Fibroblast of skin of scalp (primary cell): Measurements from ENCODE around the gene COG5.

Experiments
- DNase-seq: peaks from one replicate; pipeline ENCODE4 v3.0.0-alpha.2; 2013

COG5 gene

DNA sequence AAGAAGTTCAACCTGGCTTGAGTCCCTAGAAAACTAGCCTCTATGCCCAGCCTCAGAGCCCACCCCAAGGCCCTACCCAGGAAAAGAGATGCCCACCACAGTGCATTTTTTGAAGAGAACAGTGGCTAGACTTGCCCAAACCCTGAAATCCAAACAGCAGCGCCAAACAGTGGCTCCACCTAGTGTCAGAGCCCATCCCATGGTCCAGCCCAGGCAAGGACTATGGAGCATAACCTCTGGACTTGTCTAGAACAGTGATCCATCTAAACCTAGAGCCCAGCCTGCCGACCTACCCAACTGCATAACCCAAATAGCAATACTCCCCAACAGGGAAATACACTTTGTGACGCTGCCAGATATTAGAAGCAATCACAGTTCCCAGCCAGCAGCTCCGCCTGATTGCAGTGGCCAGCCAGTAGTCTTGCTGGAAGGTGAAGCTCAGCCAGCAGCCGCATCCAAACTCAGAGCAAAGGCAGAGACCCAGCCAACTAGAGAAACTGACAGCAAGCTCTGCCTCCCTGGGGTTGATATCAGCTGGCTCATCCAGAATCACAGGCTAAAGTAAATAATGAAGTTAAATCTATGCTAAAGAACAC lies 350.4 kb downstream of the COG5 start:
- DNase-seq, result no peak

DNA sequence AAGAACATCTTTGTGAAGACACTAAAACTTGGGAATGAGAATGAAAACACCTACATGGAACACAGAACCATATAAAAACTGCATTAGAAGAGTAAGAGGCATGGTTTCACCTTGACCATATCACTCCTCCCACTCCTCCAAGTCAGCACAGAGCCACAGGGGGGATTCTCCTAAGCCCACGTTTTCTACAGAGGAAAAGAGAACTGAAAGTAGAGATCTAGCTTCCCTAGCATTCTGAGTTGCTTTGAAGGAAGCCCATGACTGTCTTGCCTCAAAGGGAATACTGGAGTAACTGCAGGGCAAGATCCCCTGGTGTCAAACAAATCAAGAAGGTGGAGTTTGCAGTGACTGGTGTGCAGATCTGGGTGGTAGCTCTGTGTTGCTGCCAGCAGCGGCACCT lies 351.0 kb downstream of the COG5 start:
- DNase-seq, result no peak

DNA sequence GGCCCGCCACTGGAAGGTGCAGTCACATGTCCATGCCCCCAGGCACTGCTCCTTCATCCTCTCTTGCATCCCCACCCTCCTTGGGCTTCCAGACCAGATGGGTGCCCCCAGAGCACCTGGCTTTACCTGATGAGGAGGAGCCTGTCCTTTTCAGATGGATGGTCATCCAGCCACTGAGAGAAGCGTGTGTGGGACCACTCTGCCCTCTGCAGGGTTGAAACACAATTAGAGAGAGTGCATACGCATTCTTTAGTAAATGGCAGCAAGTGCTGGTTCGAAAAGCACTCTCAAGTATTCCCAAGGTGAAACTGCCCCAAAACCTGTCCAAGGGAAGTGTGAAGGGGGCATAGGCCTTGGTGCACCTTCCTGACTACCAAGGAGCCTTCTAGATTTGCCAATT lies 353.3 kb downstream of the COG5 start:
- no peak for DNase-seq

DNA sequence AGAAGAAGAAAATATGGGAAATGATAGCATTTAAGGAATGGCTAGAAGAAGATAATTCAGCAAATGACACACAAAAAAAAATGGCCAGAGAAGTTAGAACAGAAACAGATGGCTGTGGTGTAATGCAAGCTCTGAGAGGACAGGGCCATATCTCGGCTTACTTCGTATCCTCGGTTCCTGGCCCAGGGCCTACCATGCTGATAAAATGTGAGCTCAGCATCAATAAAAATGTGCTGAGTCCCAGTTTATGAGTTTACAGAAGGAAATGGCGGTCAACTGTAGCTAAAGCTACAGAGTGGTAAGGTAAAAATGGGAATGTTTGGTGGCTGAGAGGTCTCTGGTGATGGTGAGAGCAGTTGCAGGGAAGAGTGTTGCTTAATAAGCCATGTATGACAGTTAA lies 354.2 kb downstream of the COG5 start:
- no peak for DNase-seq

DNA sequence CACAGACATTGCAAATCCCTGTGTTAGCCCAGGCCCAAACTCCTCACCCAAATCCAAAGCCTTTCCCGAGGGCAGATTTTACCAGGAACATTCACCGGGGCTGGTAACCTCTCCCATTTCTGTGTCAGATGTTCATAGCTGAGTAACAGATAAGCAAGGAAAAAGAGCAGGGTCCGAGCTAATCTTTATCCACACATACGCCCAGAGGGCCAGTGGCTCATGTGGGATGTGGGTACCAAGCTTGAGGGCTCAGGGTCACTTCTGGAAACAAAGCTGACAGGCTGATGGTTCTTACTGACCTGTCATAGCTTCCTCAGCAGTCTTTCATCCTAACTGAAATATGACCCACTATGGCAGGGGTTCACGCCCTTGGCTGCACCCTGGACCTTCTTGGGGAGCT lies 355.2 kb downstream of the COG5 start:
- DNase-seq, result no peak

DNA sequence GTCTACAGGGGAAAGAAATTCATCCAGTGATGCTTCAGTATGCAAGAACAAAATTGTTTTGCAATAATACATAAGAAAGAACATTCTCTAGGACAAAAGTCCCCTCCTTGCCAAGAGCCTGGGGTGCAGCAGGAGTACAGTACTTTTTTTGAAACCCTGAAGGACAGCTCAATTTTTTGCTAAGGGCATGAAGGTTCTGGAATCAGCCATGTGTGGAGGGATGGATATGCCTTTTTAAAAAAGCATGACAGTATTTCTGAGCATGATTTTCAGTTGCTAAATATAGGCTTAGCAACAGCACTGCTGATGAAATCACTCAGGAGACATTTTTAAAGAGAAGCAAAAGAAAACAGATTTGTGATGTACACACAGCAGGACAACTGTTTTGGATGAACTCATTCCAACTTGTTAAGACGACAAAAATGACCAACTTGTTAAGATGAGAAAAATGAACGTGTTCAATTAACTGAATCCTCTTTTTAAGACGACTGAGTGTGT lies 355.6 kb downstream of the COG5 start:
- peak; percentile 73 for DNase-seq

DNA sequence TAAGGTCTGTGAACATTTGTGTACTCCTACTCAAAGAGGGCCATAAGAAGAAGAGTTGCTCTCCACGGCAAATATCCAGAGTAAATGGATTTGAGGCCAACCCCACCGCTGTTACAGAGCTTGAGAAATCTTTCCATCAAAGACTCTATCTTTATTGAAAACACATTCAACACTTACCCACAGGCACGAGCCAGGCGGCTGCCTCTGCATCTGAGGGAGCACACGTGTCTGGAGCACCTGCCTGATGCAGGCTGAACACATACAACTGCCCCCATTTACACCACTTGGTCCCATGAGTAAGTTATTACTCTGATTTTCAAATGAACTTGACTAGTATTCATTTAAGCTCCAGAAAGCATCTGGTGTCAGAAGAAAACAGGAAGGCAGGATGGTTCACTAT lies 356.3 kb downstream of the COG5 start:
- DNase-seq, result no peak

DNA sequence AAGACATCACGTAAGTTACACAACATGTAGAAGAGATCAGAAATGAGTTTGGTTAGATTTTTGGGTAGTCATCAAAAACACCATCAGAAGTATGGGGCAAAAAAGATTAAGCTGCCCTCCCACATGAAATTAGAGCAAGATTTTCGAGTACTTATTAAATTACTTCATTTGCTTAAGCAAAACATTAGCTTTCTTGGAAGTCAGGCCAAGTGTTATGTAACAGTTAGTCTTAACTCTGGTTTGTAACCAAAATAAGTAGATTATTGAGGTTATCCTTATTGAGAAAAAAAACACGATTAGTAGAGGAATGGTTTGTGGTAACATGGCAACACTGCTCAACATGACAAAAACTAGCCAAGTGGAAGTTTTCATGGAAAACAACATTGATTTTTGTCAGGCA lies 357.0 kb downstream of the COG5 start:
- DNase-seq, result no peak

DNA sequence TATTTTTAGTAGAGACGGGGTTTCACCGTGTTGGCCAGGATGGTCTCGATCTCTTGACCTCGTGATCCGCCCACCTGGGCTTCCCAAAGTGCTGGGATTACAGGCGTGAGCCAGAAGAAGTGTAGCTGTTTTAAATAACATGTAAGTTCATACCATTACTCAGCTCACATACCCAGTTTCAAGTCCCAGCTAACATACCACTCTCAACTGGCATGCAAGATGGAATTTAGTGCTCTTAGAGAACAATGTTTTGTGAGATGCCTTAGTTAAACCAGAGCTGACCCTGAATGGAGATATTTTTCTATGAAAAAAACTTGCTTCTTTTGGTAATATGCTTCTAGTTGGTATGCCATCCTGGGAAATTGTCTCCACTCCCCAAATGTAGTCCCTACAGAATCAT lies 357.6 kb downstream of the COG5 start:
- peak; percentile 31 for DNase-seq

DNA sequence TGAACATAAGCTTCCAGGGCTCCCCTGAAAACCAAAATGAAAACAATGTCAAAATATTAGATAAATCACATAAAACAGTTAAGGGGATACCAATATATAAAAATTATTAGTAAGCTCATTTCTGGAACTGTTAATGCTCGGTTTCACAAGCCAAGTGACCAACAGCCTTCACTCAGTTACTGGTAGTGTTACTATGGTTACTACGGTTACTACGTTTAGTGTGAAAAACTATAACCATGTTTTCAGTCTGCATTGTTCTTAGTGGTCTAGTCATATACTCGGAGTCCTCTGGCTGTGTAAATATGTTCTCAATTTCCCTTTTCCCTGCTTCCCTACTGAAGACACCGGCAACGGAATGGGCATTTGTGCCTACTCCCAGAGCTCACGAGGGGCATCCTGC lies 360.1 kb downstream of the COG5 start:
- no peak for DNase-seq

DNA sequence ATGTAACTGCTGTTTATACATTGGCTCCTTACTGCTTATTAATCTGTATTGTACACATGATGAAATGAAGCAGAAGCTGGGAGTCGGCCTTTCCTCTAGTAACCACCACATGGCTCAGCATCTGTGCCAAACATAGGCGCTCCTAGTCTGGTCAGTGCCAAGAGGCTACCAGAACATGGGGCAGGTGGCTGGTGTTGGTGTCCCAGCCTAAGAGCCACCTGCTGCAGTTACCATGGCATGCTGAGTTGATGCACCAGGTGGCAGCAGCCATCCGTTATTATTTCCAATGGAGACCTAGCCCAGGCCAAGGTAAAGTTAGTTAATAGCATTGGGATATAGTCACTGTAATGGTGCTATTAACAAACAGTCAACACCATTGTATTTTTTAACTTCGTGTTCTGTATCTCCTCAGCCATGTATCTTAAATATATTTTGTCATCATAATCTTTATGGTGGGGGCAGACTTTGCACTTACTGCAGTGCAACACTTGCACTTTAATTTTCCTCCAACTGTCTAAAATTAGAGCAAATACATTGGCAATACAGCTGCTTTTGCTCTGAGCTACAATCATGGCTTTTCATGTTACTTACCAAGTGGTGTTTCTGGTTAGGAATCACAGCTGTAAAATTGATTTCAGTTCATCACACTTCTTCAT lies 361.8 kb downstream of the COG5 start:
- peak; percentile 28 for DNase-seq

DNA sequence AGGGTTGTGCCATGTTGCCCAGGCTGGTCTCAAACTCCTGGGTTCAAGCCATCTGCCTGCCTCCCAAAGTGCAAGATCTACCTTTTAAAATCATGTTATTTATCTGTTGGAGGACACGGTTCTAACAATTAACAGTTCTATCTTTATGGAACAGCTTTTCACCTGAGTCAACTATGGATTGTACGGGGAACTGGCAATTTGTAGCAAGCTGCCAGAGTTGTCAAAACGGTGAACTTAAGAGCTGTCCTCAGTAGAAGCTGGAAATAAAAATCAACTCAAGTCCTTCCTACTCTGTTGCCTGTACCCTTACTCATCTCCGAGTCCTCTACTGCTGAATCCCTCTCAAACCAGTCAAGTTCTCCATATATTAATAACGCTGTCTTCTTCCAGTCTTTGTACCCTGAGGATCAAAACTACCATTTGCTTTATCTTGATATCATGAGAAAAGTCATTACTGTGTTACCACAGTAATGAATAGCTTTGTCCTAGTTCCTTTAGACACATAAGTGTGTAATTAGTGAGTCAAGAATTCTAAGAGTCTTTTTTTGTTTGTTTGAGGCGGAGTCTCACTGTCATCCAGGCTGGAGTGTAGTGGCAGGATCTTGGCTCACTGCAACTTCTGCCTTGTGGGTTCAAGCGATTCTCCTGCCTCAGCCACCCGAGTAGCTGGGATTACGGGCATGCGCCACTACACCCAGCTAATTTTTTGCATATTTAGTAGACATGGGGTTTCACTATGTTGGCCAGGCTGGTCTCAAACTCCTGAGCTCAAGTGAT lies 366.7 kb downstream of the COG5 start:
- DNase-seq, result no peak

DNA sequence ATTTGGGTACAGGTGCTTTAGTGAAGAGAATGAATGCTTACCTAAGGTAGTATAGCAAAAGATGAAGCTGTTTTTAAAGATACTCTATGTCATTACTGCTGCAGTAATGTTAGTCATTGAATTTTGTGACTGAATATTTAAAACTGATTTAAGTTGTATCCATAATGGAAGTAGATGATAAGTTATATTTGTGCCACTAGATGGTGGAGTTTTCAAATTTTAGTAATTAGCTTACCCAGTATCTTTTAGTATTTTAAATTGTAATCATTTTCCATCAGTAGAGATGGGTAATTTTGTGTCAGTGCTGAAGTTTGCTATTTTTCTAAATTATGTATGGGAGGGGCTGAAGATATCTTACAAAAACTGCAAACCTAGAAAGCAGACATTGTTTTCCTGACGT lies 369.7 kb downstream of the COG5 start:
- DNase-seq, result no peak

DNA sequence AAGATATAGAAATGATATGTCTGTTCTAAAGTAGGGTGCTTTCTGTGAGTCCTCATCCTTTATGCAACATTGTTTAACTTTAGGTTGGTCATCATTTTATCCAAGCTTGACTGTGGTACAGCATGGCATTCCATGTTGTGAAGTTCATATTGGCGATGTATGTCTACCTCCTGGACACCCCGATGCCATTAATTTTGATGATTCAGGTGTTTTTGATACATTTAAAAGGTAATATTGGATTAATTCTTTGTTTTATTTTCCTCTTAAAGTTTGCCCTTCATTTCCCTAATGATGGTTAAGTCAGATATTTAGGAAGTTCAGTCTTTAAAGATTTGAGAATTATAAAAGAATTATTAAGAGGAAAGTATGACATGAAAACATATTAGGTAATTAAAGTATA lies 373.6 kb downstream of the COG5 start:
- no peak for DNase-seq

DNA sequence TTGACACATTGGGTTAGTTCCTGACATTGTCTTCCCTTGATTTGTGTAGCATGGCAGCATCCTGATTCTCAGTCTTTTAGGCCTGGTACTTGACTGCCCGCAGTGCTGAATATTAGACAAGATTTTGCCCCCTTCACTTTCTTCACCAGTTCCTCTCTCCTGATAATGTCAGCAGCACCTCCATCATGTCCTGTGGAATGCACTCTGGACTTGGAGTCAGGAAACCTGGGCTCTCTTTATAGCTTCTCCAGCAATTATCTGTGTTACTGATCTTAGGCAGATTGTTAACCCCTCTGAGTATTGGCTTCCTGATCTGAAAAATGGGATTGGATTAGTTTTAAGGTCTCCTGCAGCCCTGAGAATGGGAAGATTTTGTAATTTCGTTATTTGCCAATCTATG lies 375.9 kb downstream of the COG5 start:
- no peak for DNase-seq

DNA sequence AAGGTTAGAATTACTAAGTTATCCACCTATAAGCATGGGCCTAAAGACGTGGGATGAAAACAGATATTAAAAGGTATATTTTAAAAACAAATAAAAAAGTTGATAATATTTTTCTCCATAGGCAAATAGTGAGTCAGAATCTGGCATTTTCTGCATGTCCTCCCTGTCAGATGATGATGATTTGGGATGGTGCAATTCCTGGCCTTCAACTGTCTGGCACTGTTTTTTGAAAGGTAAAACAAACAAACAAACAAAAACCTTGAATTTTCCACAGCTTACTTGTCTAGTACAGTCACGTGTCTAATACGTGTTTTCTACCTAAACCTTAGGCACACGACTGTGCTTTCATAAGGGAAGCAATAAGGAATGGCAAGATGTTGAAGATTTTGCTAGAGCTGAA lies 377.5 kb downstream of the COG5 start:
- DNase-seq, result no peak

DNA sequence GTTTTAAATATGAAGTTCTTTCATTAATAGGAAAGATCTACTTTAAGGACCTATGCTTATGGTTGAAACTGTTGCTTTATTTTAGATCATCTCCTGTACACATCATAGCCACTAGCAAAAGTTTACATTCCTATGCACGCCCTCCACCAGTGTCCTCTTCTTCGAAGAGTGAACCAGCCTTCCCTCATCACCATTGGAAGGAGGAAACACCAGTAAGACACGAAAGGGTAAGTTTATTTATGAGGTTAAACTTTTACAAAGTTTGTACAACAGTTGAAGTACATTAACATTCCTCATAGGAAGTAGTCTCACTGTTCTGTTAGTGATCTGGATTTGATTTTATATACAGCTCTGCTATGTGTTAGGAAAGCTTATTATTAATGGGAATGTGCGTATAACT lies 378.0 kb downstream of the COG5 start:
- no peak for DNase-seq

DNA sequence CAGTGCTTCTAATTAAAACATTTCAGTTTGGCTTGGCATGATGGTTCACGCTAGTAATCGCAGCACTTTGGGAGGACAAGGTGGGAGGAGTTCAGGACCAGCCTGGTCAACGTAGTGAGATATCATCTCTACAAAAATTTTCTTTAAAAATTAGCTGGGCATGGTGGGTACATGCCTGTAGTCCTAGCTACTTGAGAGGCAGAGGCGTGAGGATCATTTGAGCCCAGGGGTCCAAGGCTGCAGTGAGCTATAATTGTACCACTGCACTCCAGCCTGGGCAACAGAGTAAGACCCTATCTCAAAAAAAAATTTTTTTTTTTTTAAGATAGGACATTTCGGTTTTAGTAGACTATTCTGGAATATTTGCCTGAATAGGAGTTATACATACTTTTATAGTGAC lies 382.5 kb downstream of the COG5 start:
- DNase-seq, result no peak

DNA sequence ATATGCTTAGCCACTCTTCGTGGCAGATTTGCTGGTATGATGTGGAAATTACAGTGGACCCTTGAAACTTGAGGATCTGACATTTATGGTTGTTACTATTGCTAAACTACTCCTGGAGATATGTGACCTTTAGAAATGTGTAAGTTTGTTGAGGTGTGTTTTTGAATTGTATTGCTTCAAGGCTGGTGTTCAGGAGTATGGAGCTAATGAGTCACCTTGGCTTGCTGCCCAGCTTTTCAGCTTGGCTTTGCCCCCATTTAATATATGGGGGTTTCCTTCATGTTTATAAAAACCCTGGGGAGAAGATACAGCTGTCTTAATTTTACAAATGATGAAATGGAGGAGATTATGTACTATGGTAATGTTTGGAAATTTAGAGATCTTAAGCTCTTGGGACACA lies 383.3 kb downstream of the COG5 start:
- peak; percentile 62 for DNase-seq

DNA sequence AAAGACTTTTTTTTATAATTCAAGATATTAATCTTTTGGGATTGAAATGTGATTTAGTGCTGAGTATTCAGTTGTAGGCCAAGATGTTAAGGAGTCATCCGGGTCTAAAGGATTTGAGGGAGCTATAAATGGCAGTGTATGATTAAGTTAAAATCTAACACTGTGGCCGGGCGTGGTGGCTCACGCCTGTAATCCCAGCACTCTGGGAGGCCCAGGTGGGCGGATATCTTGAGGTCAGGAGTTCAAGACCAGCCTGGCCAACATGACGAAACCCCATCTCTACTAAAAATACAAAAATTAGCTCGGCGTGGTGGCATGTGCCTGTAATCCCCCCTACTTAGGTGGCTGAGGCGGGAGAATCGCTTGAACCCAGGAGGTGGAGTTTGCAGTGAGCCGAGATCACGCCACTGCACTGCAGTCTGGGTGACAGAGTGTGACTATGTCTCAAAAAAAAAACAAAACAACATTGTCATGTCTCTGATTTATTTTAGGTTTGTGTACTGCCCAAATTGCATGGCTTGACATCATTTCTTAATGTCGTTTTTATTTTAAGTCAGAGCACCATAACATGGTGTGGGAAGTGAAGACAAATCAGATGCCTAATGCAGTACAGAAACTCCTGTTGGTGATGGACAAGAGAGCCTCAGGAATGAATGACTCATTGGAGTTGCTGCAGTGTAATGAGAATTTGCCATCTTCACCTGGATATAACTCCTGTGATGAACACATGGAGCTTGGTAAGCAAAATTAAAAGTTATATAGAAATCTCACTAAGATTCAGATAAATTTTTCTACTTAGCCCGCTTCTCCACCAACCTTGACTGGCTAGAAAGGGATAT lies 384.2 kb downstream of the COG5 start:
- peak; percentile 13 for DNase-seq

DNA sequence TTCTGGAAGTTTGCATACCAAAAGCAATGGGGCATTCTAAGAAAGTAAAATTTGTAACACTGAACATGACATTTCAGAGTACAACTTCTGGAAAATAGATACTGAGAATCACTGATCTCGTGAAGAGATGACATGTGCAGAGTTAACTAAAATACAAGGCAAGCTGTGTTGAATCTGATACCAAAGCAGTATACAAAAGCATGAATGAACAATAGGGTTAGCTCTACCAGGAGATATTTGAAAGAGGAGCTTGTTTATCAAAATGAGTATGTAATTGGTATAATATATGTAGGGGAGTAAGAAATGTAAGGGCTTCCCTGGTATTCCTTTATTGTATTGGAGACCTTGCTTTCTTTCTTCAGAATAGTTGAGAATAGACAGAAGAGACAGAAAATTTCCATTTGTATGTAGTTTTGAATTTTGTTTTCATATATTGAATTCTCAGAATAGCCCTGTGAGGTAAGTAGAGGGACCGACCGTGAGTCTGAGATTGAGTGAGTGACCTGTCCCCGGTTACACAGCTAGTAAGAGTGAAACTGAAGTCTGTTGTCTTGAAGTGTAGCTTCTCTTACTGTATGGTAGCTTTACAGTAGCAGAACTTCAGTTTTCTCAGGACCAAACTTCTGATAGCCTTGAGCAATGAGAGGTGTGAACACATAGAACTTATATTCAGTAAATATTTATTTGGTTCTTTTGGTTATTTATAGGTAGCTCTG lies 389.9 kb downstream of the COG5 start:
- no peak for DNase-seq

DNA sequence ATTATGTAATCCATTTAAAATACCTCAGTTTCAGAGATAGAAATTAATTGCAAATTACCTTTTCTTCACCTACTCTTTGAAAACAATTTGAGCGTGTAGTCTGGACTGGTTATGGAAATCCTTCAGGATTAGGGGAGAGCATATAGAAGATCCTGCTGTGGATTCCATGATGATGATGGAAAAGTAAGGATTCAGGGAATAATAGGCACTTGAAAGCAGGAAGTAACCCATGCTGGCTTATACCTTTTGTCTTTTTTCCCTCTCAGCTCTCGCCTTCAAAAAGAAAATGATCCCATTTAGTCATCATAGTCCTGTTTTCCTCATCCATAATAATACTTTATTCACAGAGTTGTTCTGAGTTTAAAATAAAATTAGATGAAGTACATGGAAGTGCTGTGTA lies 390.5 kb downstream of the COG5 start:
- no peak for DNase-seq
